ENCODE results near the gene ACAA1.

GRCh38 chr3:38114052-38114874 lies 22.7 kb downstream of the ACAA1 start:
- TF ChIP-seq CTCF (IDR thresholded peaks at IDR 0.05) (no peak), POLR2A (IDR thresholded peaks at IDR 0.05) (no peak)

Data from uterus (tissue), 2 donors.